HEK293 (cell line): Measurements from ENCODE around the gene VWC2L.
A peak's percentile ranks its signal among the peaks of the same experiment; 100 is the strongest.

Experiments
- CTCF ChIA-PET: fragments of 350-600 bp; formaldehyde crosslinking; extraction: SDS; loops from one replicate; lab custom pipeline; 2021; ENCODE audit warnings: antibody characterized with exemption; lab: Yijun Ruan, JAX
- POLR2A ChIA-PET: fragments of 300-600 bp; formaldehyde crosslinking; extraction: SDS; loops from one replicate; lab custom pipeline; 2020; ENCODE audit warnings: antibody characterized with exemption, inconsistent platforms; lab: Yijun Ruan, JAX
- H3K27ac ChIP-seq: fragments of 200-500 bp; sonication (Bioruptor generic); 2 replicates; pipeline ENCODE4 v1.5.1; 2014; ENCODE audit warnings: low read depth, low read length, control low read depth, inconsistent platforms; ENCODE audit errors: extremely low read depth
- H3K36me3 ChIP-seq, 2 experiments: fragments of 200-500 bp in 1 of 2; sonication (Bioruptor generic) in 1 of 2; 1 replicate in 1 of 2; 2 replicates in 1 of 2; pipeline ENCODE4 v1.5.1; 2014 to 2017; ENCODE audit warnings: inconsistent platforms in 2 of 2, low read length in 2 of 2; ENCODE audit not compliant: control insufficient read depth in 2 of 2, insufficient read depth in 1 of 2
- H3K4me1 ChIP-seq: fragments of 200-500 bp; sonication (Bioruptor generic); 2 replicates; pipeline ENCODE4 v1.5.1; 2014; ENCODE audit warnings: mild to moderate bottlenecking, low read length, inconsistent platforms; ENCODE audit not compliant: control insufficient read depth, insufficient read depth
- H3K4me3 ChIP-seq: 2 replicates; pipeline ENCODE4 v1.5.1; 2011; ENCODE audit warnings: low read depth, mild to moderate bottlenecking, control low read depth, low read length, moderate library complexity
- H3K9me3 ChIP-seq: fragments of 200-500 bp; sonication (Bioruptor generic); 2 replicates; pipeline ENCODE4 v1.5.1; 2014; ENCODE audit warnings: low read depth, low read length, inconsistent platforms; ENCODE audit not compliant: control insufficient read depth, insufficient read depth
- BCL11B ChIP-seq: fragments of 450-650 bp; formaldehyde crosslinking; IDR thresholded peaks from 2 replicates; pipeline ENCODE4 v1.5.1; 2016; ENCODE audit warnings: low read depth, missing biosample characterization, missing genetic modification characterization
- BCL6B ChIP-seq: fragments of 450-650 bp; formaldehyde crosslinking; IDR thresholded peaks from 2 replicates; pipeline ENCODE4 v1.5.1; 2017; ENCODE audit warnings: missing biosample characterization, missing genetic modification characterization
- FEZF1 ChIP-seq: fragments of 450-650 bp; formaldehyde crosslinking; IDR thresholded peaks from 2 replicates; pipeline ENCODE4 v1.5.1; 2016; ENCODE audit warnings: missing biosample characterization, missing genetic modification characterization
- GLIS2 ChIP-seq: fragments of 450-650 bp; formaldehyde crosslinking; IDR thresholded peaks from 2 replicates; pipeline ENCODE4 v1.5.1; 2016; ENCODE audit warnings: missing biosample characterization, missing genetic modification characterization
- MEIS1 ChIP-seq: sonication (generic); formaldehyde crosslinking; IDR thresholded peaks from 2 replicates; pipeline ENCODE4 v1.8.1; 2022; ENCODE audit warnings: missing genetic modification reagents, mild to moderate bottlenecking, borderline replicate concordance
- MZF1 ChIP-seq: fragments of 450-650 bp; formaldehyde crosslinking; IDR thresholded peaks from 2 replicates; pipeline ENCODE4 v1.5.1; 2017; ENCODE audit warnings: missing biosample characterization, missing genetic modification characterization, borderline replicate concordance
- REPIN1 ChIP-seq: fragments of 450-650 bp; formaldehyde crosslinking; IDR thresholded peaks from 2 replicates; pipeline ENCODE4 v1.5.1; 2017; ENCODE audit warnings: missing biosample characterization, missing genetic modification characterization, low read depth
- SCRT2 ChIP-seq: fragments of 450-650 bp; formaldehyde crosslinking; IDR thresholded peaks from 2 replicates; pipeline ENCODE4 v1.5.1; 2016; ENCODE audit warnings: missing biosample characterization, missing genetic modification characterization
- YY2 ChIP-seq: fragments of 450-650 bp; formaldehyde crosslinking; IDR thresholded peaks from 2 replicates; pipeline ENCODE4 v1.5.1; 2016; ENCODE audit warnings: missing biosample characterization, missing genetic modification characterization
- ZBTB7A ChIP-seq: fragments of 450-650 bp; formaldehyde crosslinking; IDR thresholded peaks from 2 replicates; pipeline ENCODE4 v1.5.1; 2016; ENCODE audit warnings: low read depth, missing biosample characterization, missing genetic modification characterization
- ZFP3 ChIP-seq: fragments of 450-650 bp; formaldehyde crosslinking; IDR thresholded peaks from 2 replicates; pipeline ENCODE4 v1.5.1; 2016; ENCODE audit warnings: low read depth, missing biosample characterization, missing genetic modification characterization
- ZFP37 ChIP-seq: fragments of 450-650 bp; formaldehyde crosslinking; IDR thresholded peaks from 2 replicates; pipeline ENCODE4 v1.5.1; 2016; ENCODE audit warnings: missing biosample characterization, missing genetic modification characterization
- ZNF132 ChIP-seq: fragments of 450-650 bp; formaldehyde crosslinking; IDR thresholded peaks from 2 replicates; pipeline ENCODE4 v1.5.1; 2017; ENCODE audit warnings: missing biosample characterization, missing genetic modification characterization, borderline replicate concordance
- ZNF16 ChIP-seq: fragments of 450-650 bp; formaldehyde crosslinking; IDR thresholded peaks from 2 replicates; pipeline ENCODE4 v1.5.1; 2016; ENCODE audit warnings: low read depth, missing biosample characterization, missing genetic modification characterization
- ZNF174 ChIP-seq: fragments of 450-650 bp; formaldehyde crosslinking; IDR thresholded peaks from 2 replicates; pipeline ENCODE4 v1.5.0; 2017; ENCODE audit warnings: missing biosample characterization, mild to moderate bottlenecking, missing genetic modification characterization
- ZNF19 ChIP-seq: fragments of 450-650 bp; formaldehyde crosslinking; IDR thresholded peaks from 2 replicates; pipeline ENCODE4; 2016; ENCODE audit warnings: missing biosample characterization, missing genetic modification characterization, low read depth
- ZNF239 ChIP-seq: fragments of 450-650 bp; formaldehyde crosslinking; IDR thresholded peaks from 2 replicates; pipeline ENCODE4 v1.5.1; 2016; ENCODE audit warnings: missing biosample characterization, missing genetic modification characterization
- ZNF24 ChIP-seq: fragments of 450-650 bp; formaldehyde crosslinking; IDR thresholded peaks from 2 replicates; pipeline ENCODE4 v1.5.1; 2016; ENCODE audit warnings: missing biosample characterization, missing genetic modification characterization
- ZNF292 ChIP-seq: fragments of 450-650 bp; formaldehyde crosslinking; IDR thresholded peaks from 2 replicates; pipeline ENCODE4 v1.5.1; 2016; ENCODE audit warnings: low read depth, missing biosample characterization, missing genetic modification characterization, borderline replicate concordance
- ZNF473 ChIP-seq: fragments of 450-650 bp; formaldehyde crosslinking; IDR thresholded peaks from 2 replicates; pipeline ENCODE4 v1.5.1; 2017; ENCODE audit warnings: missing biosample characterization, missing genetic modification characterization
- ZNF501 ChIP-seq: fragments of 450-650 bp; formaldehyde crosslinking; IDR thresholded peaks from 2 replicates; pipeline ENCODE4 v1.5.1; 2016; ENCODE audit warnings: missing biosample characterization, missing genetic modification characterization
- ZNF529 ChIP-seq: fragments of 450-650 bp; formaldehyde crosslinking; IDR thresholded peaks from 2 replicates; pipeline ENCODE4 v1.5.1; 2017; ENCODE audit warnings: missing genetic modification characterization, missing biosample characterization; ENCODE audit not compliant: insufficient replicate concordance
- ZNF560 ChIP-seq: fragments of 450-650 bp; formaldehyde crosslinking; IDR thresholded peaks from 2 replicates; pipeline ENCODE4 v1.5.1; 2017; ENCODE audit warnings: missing biosample characterization, missing genetic modification characterization, borderline replicate concordance
- ZNF571 ChIP-seq: fragments of 450-650 bp; formaldehyde crosslinking; IDR thresholded peaks from 2 replicates; pipeline ENCODE4 v1.5.0; 2017; ENCODE audit warnings: missing biosample characterization, missing genetic modification characterization
- ZNF596 ChIP-seq: fragments of 450-650 bp; IDR thresholded peaks from 2 replicates; pipeline ENCODE4 v1.5.0; 2018; ENCODE audit warnings: missing biosample characterization, mild to moderate bottlenecking, missing genetic modification characterization, moderate library complexity
- ZNF623 ChIP-seq: fragments of 450-650 bp; formaldehyde crosslinking; IDR thresholded peaks from 2 replicates; pipeline ENCODE4 v1.5.1; 2016; ENCODE audit warnings: missing biosample characterization, missing genetic modification characterization
- ZNF654 ChIP-seq: fragments of 450-650 bp; formaldehyde crosslinking; IDR thresholded peaks from 2 replicates; pipeline ENCODE4 v1.5.1; 2016; ENCODE audit warnings: low read depth, missing biosample characterization, missing genetic modification characterization
- ZNF658 ChIP-seq: fragments of 450-650 bp; formaldehyde crosslinking; IDR thresholded peaks from 2 replicates; pipeline ENCODE4; 2016; ENCODE audit warnings: missing biosample characterization, missing genetic modification characterization
- ZNF747 ChIP-seq: fragments of 450-650 bp; formaldehyde crosslinking; IDR thresholded peaks from 2 replicates; pipeline ENCODE4 v1.5.1; 2016; ENCODE audit warnings: missing biosample characterization, missing genetic modification characterization
- ZNF768 ChIP-seq: fragments of 450-650 bp; formaldehyde crosslinking; IDR thresholded peaks from 2 replicates; pipeline ENCODE4 v1.5.1; 2018; ENCODE audit warnings: missing biosample characterization, mild to moderate bottlenecking, missing genetic modification characterization
- ZNF777 ChIP-seq: fragments of 450-650 bp; formaldehyde crosslinking; IDR thresholded peaks from 2 replicates; pipeline ENCODE4 v1.5.1; 2017; ENCODE audit warnings: missing biosample characterization, missing genetic modification characterization, borderline replicate concordance
- ZNF791 ChIP-seq: fragments of 450-650 bp; formaldehyde crosslinking; IDR thresholded peaks from 2 replicates; pipeline ENCODE4 v1.5.1; 2016; ENCODE audit warnings: missing biosample characterization, missing genetic modification characterization

Gene VWC2L

GRCh38 chr2:214579035-214579434, 168.2 kb downstream of the VWC2L start:
- POLR2A ChIA-PET = no interaction called here

GRCh38 chr2:214587442-214587841, 176.6 kb downstream of the VWC2L start:
- no peak overlapping the region for H3K4me3 ChIP-seq
- TF ChIP-seq ZNF654 (tag by site-specific recombination) (peak; percentile 6; the same call in 1 of the 2 replicates), ZNF596 (tag by site-specific recombination) (no peak), FEZF1 (tag by site-specific recombination) (no peak), ZNF132 (tag by site-specific recombination) (no peak), ZNF473 (tag by site-specific recombination) (no peak), ZNF768 (no peak)
- TF ChIP-seq, all 188 proteins: peak for 1
- Histone ChIP-seq H3K36me3 (no peaks in the 10 kb centered on the region), H3K4me1 (no peaks in the 10 kb centered on the region), H3K27ac (no peak overlapping the region), H3K9me3 (no peaks in the 10 kb centered on the region)
- ChIA-PET CTCF (interaction anchor here (0.5 to 1.9 kb wide), 12 partner anchors 9 to 1056 kb away, joined by 3 to 8 read pairs (median 3); no protein-coding TSS in a partner anchor), POLR2A (no interaction called here)

More at GRCh38 chr2:214579035-214579434, 168.2 kb downstream of the VWC2L start:
- no peaks in the 10 kb centered on the region for H3K4me1 ChIP-seq
- no peaks in the 10 kb centered on the region for H3K36me3 ChIP-seq
- CTCF ChIA-PET = interaction anchor here (2.2 kb wide), 1 partner anchor 8 kb away, joined by 8 read pairs; no protein-coding TSS in a partner anchor
- H3K27ac ChIP-seq = no peak overlapping the region
- no peak for TF ChIP-seq ZBTB7A (tag by site-specific recombination)
- TF ChIP-seq GLIS2 (tag by site-specific recombination) = no peak
- no peak for TF ChIP-seq ZFP3 (tag by site-specific recombination)
- no peak for TF ChIP-seq MEIS1 (CRISPR knock-in tag)
- no peak for TF ChIP-seq ZNF292 (tag by site-specific recombination)
- no peak for TF ChIP-seq ZNF19 (tag by site-specific recombination)
- no peak for TF ChIP-seq ZNF501 (tag by site-specific recombination)
- TF ChIP-seq ZNF571 (tag by site-specific recombination) = no peak
- TF ChIP-seq ZFP37 = no peak
- TF ChIP-seq ZNF473 (tag by site-specific recombination) = no peak
- TF ChIP-seq ZNF623 (tag by site-specific recombination) = no peak
- TF ChIP-seq MZF1 (tag by site-specific recombination) = no peak
- no peak for TF ChIP-seq BCL6B (tag by site-specific recombination)
- H3K9me3 ChIP-seq = no peaks in the 10 kb centered on the region
- no peak overlapping the region for H3K4me3 ChIP-seq

- POLR2A ChIA-PET = no interaction called here
- no peak overlapping the region for H3K27ac ChIP-seq
- TF ChIP-seq ZNF791 (no peak), ZNF24 (tag by site-specific recombination) (no peak), YY2 (tag by site-specific recombination) (no peak), BCL11B (no peak), SCRT2 (tag by site-specific recombination) (no peak), ZNF174 (tag by site-specific recombination) (no peak), ZNF239 (tag by site-specific recombination) (no peak), REPIN1 (tag by site-specific recombination) (no peak), ZNF777 (no peak), ZNF658 (tag by site-specific recombination) (no peak), ZNF16 (tag by site-specific recombination) (no peak), ZNF529 (tag by site-specific recombination) (no peak), ZNF560 (tag by site-specific recombination) (no peak), ZNF747 (no peak), ZFP3 (tag by site-specific recombination) (no peak), FEZF1 (tag by site-specific recombination) (no peak)
Measured at GRCh38 chr2:214591366-214591765, 180.5 kb downstream of the VWC2L start.

More at GRCh38 chr2:214591366-214591765, 180.5 kb downstream of the VWC2L start:
- Histone ChIP-seq H3K4me1 (no peaks in the 10 kb centered on the region), H3K9me3 (no peaks in the 10 kb centered on the region), H3K4me3 (no peak overlapping the region), H3K36me3 (no peaks in the 10 kb centered on the region)
- CTCF ChIA-PET = no interaction called here
